Rectal smooth muscle tissue (tissue), 1 donor: ENCODE data around the gene ADIRF.
A peak's percentile ranks its signal among the peaks of the same experiment; 100 is the strongest.
"Not testable (repeated sequence)": the region's sequence is repeated elsewhere in the genome, so short reads cannot be mapped to it uniquely, and the experiment has no call there.

Source experiments
- H3K27ac ChIP-seq: one replicate; pipeline ENCODE4 v1.7.0; 2013; ENCODE audit warnings: low read depth, low read length, inconsistent platforms
- H3K27me3 ChIP-seq: one replicate; pipeline ENCODE4 v1.7.0; 2013; ENCODE audit warnings: low read length; ENCODE audit not compliant: control insufficient read depth, insufficient read depth
- H3K36me3 ChIP-seq: one replicate; pipeline ENCODE4 v1.7.0; 2013; ENCODE audit warnings: low read length; ENCODE audit not compliant: control insufficient read depth, insufficient read depth
- H3K4me1 ChIP-seq: one replicate; pipeline ENCODE4 v1.7.0; 2013; ENCODE audit warnings: low read length; ENCODE audit not compliant: control insufficient read depth, insufficient read depth
- H3K4me3 ChIP-seq: one replicate; pipeline ENCODE4 v1.7.0; 2013; ENCODE audit warnings: low read length
- H3K9ac ChIP-seq: one replicate; pipeline ENCODE4 v1.7.0; 2013; ENCODE audit warnings: low read length

Gene ADIRF

DNA sequence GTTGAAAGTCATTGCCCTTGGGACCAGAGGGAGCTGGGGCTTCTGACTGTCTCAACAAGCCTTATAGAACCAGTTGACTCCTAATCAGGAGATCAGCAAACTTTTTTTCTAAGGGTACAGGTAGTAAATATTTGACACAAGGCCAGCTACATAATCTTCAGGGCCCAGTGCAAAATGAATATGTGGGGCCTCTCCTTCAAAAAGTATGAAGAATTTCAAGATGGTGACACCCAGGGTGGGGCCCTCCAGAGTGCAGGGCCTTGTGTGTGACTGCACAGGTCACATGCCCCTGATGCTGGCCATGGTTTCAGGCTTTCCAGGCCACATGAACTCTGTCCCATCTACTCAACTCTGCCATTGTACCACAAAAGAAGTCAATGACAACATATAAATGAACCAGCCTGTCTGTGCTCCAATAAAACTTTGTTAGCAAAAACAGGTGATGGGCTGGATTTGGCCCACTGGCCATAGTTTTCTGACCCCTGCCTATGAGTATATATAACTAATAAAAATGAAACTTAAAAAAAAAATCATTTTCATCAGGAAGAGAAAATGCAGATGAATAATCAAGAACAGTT lies 17.0 kb upstream of the ADIRF start:
- H3K9ac ChIP-seq, result no peak overlapping the region
- H3K4me3 ChIP-seq, result no peak overlapping the region
- no peaks in the 10 kb centered on the region for H3K36me3 ChIP-seq
- H3K4me1 ChIP-seq, result peaks cover under 1% of the 10 kb centered on the region
- H3K27ac ChIP-seq, result no peak overlapping the region
- peaks cover 3% of the 10 kb centered on the region for H3K27me3 ChIP-seq

DNA sequence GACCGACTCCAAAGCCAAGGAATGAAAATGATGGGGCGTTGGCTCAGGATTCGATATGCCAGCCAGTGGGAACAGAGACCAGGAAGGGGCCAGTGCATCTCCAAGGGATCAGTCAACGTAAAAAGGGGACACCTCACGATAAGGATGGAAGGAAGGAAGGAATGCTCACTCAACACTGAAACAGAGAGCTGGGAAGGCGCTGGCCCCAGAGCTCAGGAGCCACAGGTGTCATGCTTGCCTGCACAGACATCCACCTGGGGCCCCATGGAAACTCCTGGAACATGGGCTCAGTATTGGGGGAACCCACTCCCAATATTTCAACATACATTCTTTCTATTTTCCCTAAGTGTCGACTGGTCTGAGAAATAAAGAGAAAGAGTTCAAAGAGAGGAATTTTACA lies 16.2 kb upstream of the ADIRF start:
- H3K27ac ChIP-seq, result no peak overlapping the region
- no peak overlapping the region for H3K9ac ChIP-seq
- no peaks in the 10 kb centered on the region for H3K27me3 ChIP-seq
- no peak overlapping the region for H3K4me3 ChIP-seq
- no peaks in the 10 kb centered on the region for H3K36me3 ChIP-seq
- no peaks in the 10 kb centered on the region for H3K4me1 ChIP-seq

DNA sequence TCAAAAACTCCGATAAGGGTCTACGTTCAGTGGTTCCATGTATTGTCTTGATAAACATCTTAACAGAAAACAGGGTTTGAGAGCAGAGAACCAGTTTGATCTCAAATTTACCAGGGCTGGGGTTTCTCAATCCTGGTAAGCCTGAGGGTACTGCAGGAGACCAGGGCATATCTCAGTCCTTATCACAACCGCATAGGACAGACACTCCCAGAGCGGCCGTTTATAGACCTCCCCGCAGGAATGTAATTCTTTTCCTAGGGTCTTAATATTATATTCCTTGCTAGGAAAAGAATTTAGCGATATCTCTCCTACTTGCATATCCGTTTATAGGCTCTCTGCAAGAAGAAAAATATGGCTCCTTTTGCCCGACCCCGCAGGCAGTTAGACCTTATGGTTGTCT lies 15.6 kb upstream of the ADIRF start:
- H3K9ac ChIP-seq, H3K36me3 ChIP-seq, H3K4me1 ChIP-seq, H3K4me3 ChIP-seq, H3K27ac ChIP-seq, H3K27me3 ChIP-seq: not testable (repeated sequence)

DNA sequence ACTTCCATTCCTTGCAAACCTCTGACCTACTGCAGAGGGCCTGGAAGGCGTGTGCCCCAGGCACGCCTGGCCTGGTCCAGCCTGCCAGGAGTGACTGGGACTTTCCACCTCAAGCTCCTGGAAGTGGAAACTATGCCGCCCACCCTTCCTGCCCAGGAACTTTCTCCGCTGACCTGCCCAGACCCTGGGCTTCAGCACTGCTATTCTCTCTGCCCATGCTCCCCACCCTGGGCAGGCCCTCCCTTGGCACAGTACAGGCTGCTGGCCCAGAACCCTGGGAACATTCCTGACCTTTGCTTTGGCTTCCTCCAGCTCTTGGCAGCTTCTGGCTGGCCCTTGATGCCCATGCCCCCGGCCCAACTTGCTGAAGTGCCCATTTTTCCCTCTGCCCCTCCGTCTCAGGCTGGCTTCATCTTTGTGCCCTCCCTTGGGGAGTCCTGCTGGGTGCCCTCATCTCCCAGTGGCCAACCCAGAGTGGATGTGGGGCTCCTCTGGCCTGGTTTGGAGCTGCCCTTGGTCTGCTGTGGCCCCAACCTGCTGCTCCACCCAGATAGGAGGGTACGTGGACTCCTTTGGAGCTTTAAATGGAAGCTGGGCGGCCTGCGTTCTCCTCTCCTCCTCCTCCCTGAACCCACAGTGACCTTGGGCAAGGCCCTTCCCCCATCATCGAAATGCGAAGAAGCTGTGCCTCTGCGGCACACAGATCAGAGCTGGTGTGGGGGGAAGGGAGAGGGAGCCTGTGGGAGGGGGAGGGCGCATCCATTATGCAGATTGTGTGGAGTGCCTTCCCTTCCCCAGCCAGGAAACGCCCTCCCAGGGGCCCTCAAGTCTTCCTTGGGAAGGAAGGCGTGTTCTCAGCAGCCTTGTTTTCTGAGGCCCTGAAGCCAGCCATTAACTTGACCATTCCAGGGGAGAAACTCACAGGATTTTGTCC lies 14.3 kb upstream of the ADIRF start:
- Histone ChIP-seq H3K4me3 (no peak overlapping the region), H3K36me3 (no peaks in the 10 kb centered on the region), H3K27me3 (no peaks in the 10 kb centered on the region), H3K4me1 (no peaks in the 10 kb centered on the region), H3K9ac (no peak overlapping the region), H3K27ac (peak overlapping the region; percentile 18)

DNA sequence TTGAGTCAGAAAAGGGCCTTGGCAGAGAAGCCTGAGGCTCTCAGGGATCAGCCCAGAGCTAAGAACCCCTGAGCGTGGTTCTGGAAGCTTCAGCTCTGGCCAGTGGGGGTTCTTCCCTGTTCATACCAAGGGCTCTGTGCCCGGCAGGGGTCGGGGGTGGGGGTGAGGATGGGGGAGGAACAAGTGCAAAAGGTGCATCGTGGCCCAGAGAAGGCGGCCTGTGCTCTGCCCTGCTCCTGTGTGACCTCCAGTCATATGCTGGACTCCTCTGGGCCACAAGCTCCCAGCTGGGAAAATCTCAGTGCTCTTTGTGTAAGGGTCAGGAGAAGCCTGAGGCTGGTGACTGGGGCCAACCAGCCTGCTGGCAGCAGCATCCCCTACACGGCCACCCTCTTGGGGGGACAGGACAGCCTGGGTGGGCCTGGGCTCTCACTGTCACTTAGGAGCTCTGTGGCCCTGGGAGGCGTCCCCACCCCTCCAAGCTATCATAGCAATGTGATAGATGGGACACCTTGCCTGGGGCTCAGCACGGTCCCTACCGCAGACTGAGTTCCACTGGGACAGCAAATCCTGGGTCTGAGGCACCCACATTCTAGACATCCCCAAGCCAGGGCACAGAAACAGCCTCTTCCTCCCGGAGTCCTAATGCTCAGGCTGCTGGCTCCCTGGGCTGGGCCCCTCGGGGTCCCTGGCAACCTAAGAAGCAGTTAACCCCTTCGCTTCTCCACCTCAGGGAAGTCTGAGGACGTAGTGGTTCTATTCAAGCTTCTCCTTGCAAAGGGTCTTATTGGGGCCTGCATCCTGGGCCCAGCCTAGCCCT lies 13.4 kb upstream of the ADIRF start:
- Histone ChIP-seq H3K27ac (no peak overlapping the region), H3K27me3 (no peaks in the 10 kb centered on the region), H3K4me1 (no peaks in the 10 kb centered on the region), H3K36me3 (no peaks in the 10 kb centered on the region), H3K4me3 (peak overlapping the region; percentile 8), H3K9ac (no peak overlapping the region)

DNA sequence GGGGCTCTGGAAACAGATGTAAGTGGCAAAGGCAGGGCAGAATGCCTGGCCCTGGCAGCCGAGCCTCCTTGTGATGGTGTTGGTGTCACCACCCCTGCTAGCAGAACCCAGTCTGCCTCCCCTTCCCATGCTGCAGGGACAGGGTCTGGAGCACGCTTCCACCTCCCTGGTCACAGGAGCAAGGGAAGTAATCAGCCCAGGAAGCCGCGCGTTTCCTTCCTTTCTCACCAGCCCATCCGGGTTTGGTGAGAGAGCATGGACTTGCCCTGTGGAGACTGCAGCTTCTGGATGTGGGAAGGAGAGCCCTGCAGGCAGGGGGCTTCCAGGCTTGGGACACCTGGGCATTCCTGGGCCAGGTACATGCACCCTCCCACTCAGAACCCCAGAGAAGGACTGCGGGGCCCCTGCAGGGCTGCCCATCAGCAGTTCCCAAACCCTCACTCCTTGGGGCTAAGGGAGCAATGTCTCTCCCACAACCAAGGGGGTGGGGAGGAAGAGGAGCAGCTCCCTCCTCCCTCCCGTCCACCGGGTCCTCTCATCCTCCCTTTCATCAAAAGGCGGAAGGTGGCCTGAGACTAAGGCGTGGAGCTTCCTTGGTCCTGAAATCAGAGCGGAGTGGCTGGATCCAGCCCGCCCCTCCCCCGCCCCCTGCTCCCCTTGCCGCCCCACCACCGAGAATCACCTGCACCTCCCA lies 12.6 kb upstream of the ADIRF start:
- Histone ChIP-seq H3K27me3 (no peaks in the 10 kb centered on the region), H3K27ac (no peak overlapping the region), H3K36me3 (no peaks in the 10 kb centered on the region), H3K9ac (no peak overlapping the region), H3K4me1 (no peaks in the 10 kb centered on the region), H3K4me3 (no peak overlapping the region)

DNA sequence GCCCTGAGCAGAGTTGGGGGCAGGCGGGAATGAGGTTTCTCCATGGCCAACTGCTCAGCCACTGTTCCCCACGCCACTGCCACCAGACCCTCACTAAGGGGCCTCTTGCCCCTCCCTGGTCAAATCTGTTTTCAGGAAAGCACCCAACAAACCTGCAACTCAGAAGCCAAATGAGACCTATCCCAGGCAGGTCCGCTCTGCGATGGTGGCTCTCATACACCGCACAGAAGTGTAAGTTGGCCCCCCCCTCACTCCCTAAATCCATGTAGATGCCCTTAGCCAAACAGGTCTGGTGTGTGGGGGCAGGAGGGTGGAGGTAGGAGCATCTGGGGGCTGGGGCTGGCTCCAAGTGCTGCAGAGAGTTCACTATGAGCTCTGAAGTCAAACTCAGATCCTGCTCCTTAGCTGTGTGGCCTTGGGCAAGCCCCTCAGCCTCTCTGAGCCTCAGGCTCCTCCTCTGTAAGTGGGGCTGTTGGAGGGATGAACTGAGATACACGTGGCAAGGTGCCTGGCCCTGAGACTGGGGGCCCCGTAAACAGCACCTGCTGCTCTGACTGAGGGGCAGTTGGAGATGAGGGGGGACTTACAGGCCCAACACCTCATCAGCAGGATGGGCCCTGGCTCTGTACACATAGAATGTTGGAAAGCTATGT lies 12.0 kb upstream of the ADIRF start:
- H3K36me3 ChIP-seq, result no peaks in the 10 kb centered on the region
- H3K4me1 ChIP-seq, result no peaks in the 10 kb centered on the region
- H3K4me3 ChIP-seq, result no peak overlapping the region
- no peak overlapping the region for H3K9ac ChIP-seq
- H3K27ac ChIP-seq, result peak overlapping the region; percentile 21
- H3K27me3 ChIP-seq, result no peaks in the 10 kb centered on the region

DNA sequence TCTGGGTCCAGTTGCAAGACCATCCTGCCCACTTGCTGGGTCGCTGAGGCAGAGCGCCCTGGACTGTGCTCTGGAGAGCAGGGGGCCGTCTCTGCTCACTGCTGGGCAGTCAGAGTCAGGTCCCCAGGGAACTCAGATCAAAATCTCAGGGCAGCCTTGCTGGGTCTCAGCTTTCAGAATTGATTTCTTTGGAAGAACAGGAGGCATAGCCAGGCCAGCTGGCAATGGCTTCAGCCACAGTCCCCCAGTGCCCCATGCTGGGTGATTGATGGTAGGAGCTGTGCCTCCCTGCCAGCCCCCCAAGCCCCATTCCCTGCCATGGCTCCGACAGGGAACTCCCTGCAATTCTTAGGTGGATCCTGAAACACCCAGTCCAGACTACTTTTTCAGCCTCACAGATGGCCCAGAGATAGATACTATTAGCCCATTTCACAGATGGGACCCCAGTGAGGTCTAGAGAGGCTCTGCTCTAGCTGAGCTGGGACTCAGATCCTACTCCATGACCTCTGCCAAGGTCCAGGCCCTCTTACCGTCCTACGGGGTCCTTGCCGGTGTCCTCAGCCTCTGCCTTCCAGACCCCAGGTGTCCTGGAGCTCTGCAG lies 11.3 kb upstream of the ADIRF start:
- H3K4me3 ChIP-seq, result no peak overlapping the region
- H3K4me1 ChIP-seq, result no peaks in the 10 kb centered on the region
- no peak overlapping the region for H3K9ac ChIP-seq

DNA sequence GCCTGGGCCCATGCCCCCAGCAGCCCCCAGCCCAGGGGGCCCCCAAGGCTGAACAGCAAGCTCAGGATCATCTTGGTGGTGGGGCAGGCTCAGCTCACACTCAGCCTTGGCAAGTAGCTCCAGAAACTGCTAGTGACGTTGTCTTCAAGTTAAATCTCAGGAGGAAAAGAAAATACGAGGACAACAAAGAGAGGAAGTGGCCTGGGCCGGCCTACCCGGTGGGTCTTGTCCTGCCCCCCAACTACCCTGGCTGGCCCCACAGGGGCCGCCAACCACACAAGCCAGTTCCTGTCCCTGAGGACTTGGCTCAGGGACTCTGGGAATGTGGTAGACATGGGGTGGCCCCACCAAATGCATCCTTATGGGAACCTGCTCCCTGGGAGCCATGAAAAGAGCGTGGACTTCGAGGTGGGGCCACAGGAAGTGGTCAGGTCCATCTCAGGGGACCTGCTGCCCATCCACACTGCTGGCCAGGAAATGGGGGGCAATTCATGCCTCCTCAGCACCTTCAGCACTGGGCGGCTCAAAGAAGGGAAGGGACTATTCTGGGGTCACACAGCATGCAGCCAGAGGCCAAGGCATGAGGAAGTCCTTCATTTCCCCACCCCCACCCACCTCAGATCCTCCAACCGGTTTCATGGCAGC lies 10.7 kb upstream of the ADIRF start, which contains the start of gene MMRN2:
Gene MMRN2, minus strand, starts transcription at position 145 of the 645 bp plus-strand sequence. Its CDS starts 74 bp downstream, at position 71.
- H3K4me1 ChIP-seq, result no peaks in the 10 kb centered on the region
- peak within 1 kb of the TSS; percentile 21 for H3K27ac ChIP-seq
- no peak within 1 kb of the TSS for H3K4me3 ChIP-seq
- H3K36me3 ChIP-seq, result no peaks in the 10 kb centered on the region
- no peaks in the 10 kb centered on the region for H3K27me3 ChIP-seq
- H3K9ac ChIP-seq, result no peak within 1 kb of the TSS

More for the DNA sequence above, 11.3 kb upstream of the ADIRF start:
- no peaks in the 10 kb centered on the region for H3K27me3 ChIP-seq
- H3K36me3 ChIP-seq, result no peaks in the 10 kb centered on the region
- H3K27ac ChIP-seq, result no peak overlapping the region

DNA sequence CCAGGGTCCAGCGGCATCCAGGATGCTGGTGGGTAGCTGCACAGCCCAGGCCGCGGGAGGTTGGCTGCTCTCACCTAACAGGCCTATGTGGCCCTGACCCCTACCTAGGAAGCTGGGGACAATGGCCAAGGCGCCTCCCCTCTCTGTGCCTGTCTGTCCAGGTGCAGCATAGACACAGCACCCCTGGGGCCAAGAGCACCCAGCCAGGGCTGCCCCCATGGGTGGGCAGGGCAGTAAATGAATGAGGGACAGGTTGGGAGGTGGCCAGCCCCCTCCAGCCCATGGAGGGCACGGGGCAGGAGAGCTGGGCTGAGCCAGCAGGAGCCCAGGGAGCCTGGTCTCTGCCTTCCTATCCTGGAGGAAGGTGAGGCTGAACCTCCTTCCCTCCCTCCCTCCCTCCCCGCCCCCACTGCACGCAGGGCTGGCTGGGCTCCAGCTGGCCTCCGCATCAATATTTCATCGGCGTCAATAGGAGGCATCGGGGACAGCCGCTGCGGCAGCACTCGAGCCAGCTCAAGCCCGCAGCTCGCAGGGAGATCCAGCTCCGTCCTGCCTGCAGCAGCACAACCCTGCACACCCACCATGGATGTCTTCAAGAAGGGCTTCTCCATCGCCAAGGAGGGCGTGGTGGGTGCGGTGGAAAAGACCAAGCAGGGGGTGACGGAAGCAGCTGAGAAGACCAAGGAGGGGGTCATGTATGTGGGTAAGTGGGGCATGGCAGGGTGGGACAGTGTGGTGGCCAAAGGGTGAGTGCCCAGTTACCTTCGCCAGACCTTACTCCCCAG lies 10.0 kb upstream of the ADIRF start, which contains the start of gene SNCG:
Gene SNCG, plus strand, starts transcription at position 484 of the 785 bp plus-strand sequence. Its CDS starts 99 bp downstream, at position 583.
- H3K9ac ChIP-seq, result no peak within 1 kb of the TSS
- H3K4me3 ChIP-seq, result no peak within 1 kb of the TSS
- no peaks in the 10 kb centered on the region for H3K4me1 ChIP-seq

More for the DNA sequence above, 10.0 kb upstream of the ADIRF start, which contains the start of gene SNCG:
- Histone ChIP-seq H3K36me3 (no peaks in the 10 kb centered on the region), H3K27ac (peak within 1 kb of the TSS; percentile 11), H3K27me3 (no peaks in the 10 kb centered on the region)
